ENCODE data around the gene COMMD3. TPM values are rescaled to one million over a fixed set of nuclear protein-coding genes. Genes with fewer than 3 reads are reported as not detected.

The COMMD3 gene
- total RNA-seq, 1 experiment from 2014 or later: 47.7 TPM

DNA sequence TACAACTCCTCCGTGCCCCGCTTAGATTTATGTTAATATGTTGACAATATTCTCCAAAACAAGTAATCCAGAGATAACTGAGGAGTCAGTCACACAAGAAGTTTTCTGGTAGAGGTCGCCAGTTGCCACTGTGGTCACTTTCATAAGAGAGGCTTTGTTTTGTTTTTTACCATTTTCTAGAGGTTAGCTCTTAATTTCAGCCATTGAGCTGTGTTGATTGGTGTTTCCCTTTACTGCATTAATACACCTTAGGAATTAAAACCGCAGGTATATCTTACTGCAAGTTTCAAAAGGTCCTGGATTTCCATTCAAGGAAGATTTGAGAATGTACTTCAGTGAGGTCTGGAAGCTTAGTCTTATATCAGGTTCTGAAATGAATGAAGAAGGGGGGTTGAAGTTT, 8.2 kb downstream of the COMMD3 start:
- peak in 1 of 2 experiments; percentile 28 for DNase-seq
- Histone ChIP-seq H3K36me3 (peaks cover 28% of the 10 kb centered on the region), H3K27ac (no peak overlapping the region), H3K9me3 (replicated peaks) (no peaks in the 10 kb centered on the region), H3K27me3 (peaks cover 6% of the 10 kb centered on the region), H3K4me1 (peaks cover 27% of the 10 kb centered on the region), H3K4me3 (peak overlapping the region; percentile 59)

GRCh38 chr10:22324893-22325271, 8.7 kb downstream of the COMMD3 start:
- Histone ChIP-seq H3K4me3 (peak overlapping the region; percentile 59), H3K27ac (no peak overlapping the region; the same call in 1 of the 2 replicates), H3K27me3 (peaks cover 6% of the 10 kb centered on the region), H3K9me3 (replicated peaks) (no peaks in the 10 kb centered on the region), H3K36me3 (peaks cover 33% of the 10 kb centered on the region), H3K4me1 (peaks cover 22% of the 10 kb centered on the region)
- DNase-seq: no peak

- H3K9me3 ChIP-seq (replicated peaks): no peaks in the 10 kb centered on the region
- peak; percentile 68 to 73 for DNase-seq
- peaks cover 38% of the 10 kb centered on the region for H3K36me3 ChIP-seq
- peaks cover 6% of the 10 kb centered on the region for H3K27me3 ChIP-seq
- H3K4me3 ChIP-seq: peak overlapping the region; percentile 59
- H3K4me1 ChIP-seq: peaks cover 21% of the 10 kb centered on the region
- H3K27ac ChIP-seq: no peak overlapping the region; the same call in 1 of the 2 replicates
Observed at GRCh38 chr10:22325272-22326144, 9.3 kb downstream of the COMMD3 start.

DNA sequence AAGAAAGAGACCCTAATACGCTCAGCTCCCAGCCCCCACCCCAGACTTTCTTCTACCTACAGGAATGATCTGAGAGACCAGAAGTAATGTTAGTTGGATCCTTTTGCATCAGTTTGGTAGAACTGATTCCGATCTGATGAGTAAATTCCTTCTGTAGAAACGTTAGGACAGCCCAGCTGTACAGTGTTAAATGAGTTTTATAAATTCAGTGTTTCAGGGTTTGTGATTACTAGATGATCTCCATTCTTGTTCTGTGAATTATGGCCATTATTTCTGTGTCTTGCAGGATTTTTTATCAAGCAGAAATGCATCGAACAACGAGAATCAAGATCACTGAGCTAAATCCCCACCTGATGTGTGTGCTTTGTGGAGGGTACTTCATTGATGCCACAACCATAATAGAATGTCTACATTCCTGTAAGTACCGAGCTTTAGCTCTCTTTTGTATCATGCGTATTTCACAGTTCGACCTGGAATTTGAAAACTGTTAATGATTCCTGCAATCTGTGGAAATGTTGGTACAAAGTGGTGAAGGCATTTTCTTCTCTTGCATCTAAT, 10.0 kb downstream of the COMMD3 start:
- Histone ChIP-seq H3K27ac (no peak overlapping the region), H3K9me3 (replicated peaks) (no peaks in the 10 kb centered on the region), H3K36me3 (peaks cover 36% of the 10 kb centered on the region), H3K27me3 (peaks cover 6% of the 10 kb centered on the region), H3K4me1 (peaks cover 21% of the 10 kb centered on the region), H3K4me3 (peak overlapping the region; percentile 59)
- no peak for DNase-seq

DNA sequence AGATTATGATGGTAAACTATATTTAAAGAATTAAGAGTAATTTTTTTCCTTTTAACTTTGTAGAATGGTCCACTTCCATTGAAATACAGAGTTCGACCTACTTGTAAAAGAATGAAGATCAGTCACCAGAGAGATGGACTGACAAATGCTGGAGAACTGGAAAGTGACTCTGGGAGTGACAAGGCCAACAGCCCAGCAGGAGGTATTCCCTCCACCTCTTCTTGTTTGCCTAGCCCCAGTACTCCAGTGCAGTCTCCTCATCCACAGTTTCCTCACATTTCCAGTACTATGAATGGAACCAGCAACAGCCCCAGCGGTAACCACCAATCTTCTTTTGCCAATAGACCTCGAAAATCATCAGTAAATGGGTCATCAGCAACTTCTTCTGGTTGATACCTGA, 13.0 kb downstream of the COMMD3 start:
- Histone ChIP-seq H3K4me3 (no peak overlapping the region), H3K9me3 (replicated peaks) (no peaks in the 10 kb centered on the region), H3K27me3 (no peaks in the 10 kb centered on the region), H3K36me3 (peaks cover 36% of the 10 kb centered on the region), H3K4me1 (peaks cover 9% of the 10 kb centered on the region), H3K27ac (no peak overlapping the region)
- DNase-seq: no peak

GRCh38 chr10:22332116-22332692, 16.0 kb downstream of the COMMD3 start:
- Histone ChIP-seq H3K27ac (no peak overlapping the region), H3K27me3 (no peaks in the 10 kb centered on the region), H3K36me3 (peaks cover 30% of the 10 kb centered on the region), H3K9me3 (replicated peaks) (no peaks in the 10 kb centered on the region), H3K4me3 (no peak overlapping the region), H3K4me1 (no peaks in the 10 kb centered on the region)
- no peak for DNase-seq

DNA sequence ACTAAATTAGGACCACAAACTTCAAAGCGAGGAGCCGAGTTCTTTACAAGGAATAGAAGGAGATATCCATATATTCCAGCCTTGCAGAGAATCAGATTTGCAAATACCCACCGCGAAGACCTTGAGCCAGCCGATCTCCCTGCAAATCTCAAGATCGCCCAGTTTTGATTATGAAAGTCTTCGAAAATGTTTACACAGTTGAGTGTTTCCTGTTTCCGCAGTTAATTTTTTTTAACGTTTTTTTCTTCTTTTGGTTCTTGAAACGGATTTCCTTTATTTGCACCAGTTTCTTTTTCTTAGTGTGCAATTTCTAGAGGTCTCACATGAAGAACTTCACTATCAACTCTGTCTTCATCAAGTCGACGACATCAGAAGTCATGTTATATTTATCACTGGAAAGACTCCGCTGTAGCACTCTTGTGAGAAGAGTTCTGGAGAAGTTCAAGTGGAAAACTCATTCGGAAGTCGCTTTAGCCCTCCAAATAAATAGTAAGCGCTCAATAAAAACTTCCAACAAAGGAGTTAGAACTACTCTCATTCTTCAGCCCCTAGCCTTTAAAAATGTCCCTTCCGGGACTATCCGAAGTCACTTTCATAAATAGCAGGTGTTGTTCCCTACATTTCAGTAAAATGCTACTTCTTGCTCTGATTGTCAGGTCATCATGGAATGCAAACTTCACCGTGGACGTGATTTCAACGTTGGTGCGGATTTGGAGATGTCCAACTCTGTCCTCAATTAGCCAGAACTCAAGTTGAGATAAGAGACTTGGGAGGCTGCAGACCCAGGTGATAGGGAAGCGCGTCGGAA, 17.2 kb downstream of the COMMD3 start:
- no peak for DNase-seq

DNA sequence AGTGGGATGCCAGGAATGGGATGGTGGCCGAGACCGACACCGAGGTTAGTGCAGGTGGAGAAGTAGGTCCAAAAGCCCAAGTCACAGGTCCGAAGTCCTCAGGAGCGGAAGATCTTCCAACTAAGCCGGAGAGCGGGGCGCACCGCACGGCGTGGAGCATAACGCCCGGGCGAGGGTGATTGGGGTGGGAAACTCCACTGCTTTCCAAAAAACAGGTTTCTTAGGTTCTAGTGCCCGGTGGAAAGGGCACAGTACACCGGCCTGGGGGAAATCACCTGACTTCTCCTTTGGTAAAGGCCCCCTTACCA, 17.7 kb downstream of the COMMD3 start:
- H3K27me3 ChIP-seq: no peaks in the 10 kb centered on the region
- H3K4me1 ChIP-seq: no peaks in the 10 kb centered on the region
- peaks cover 14% of the 10 kb centered on the region for H3K36me3 ChIP-seq
- H3K4me3 ChIP-seq: no peak overlapping the region
- H3K27ac ChIP-seq: no peak overlapping the region
- no peak for DNase-seq
- no peaks in the 10 kb centered on the region for H3K9me3 ChIP-seq (replicated peaks)

More for the DNA sequence above, 17.2 kb downstream of the COMMD3 start:
- H3K27ac ChIP-seq: no peak overlapping the region
- no peaks in the 10 kb centered on the region for H3K9me3 ChIP-seq (replicated peaks)
- no peaks in the 10 kb centered on the region for H3K4me1 ChIP-seq
- H3K36me3 ChIP-seq: peaks cover 20% of the 10 kb centered on the region
- no peak overlapping the region for H3K4me3 ChIP-seq
- H3K27me3 ChIP-seq: no peaks in the 10 kb centered on the region

DNA sequence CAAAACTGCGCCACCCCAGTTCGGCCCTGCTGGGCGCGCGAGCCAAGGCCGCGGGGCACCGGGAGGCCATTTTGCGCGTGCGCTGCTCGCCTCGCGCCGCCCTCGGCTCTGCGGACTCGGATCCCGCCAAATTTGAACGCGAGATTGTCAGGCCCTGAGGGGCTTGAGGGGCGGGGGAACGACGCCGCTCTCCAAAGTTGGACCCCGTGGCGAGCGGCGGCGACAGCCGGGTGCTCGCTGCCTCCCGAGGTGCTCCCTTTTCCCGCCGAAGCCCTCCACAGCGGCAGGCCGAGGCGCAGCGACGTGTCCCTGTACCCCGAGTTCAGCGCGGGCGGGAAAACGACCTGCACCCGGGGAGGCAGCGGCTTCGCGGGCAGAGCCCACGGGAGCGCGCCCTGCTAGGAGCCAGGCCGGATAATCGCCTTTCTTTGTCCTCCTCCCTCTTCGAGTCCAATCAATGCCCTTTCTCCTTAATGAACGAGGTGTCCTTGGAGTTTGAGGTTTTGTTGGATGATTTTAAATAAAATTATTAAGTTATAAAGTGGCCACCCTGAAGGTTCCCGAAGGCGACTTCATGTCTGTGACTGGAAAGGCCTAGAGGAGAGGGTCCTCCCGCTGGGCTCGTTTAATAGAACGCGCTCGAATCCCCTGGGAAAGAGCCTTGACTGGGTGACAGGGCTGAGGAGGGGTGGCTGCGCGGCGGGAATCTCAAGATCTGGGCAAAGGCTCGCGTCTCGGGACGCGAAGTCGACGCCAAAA, 18.4 kb downstream of the COMMD3 start:
- no peak for DNase-seq
- H3K4me3 ChIP-seq: no peak overlapping the region
- H3K36me3 ChIP-seq: peaks cover 8% of the 10 kb centered on the region
- no peaks in the 10 kb centered on the region for H3K27me3 ChIP-seq
- H3K4me1 ChIP-seq: no peaks in the 10 kb centered on the region
- no peaks in the 10 kb centered on the region for H3K9me3 ChIP-seq (replicated peaks)
- H3K27ac ChIP-seq: no peak overlapping the region

DNA sequence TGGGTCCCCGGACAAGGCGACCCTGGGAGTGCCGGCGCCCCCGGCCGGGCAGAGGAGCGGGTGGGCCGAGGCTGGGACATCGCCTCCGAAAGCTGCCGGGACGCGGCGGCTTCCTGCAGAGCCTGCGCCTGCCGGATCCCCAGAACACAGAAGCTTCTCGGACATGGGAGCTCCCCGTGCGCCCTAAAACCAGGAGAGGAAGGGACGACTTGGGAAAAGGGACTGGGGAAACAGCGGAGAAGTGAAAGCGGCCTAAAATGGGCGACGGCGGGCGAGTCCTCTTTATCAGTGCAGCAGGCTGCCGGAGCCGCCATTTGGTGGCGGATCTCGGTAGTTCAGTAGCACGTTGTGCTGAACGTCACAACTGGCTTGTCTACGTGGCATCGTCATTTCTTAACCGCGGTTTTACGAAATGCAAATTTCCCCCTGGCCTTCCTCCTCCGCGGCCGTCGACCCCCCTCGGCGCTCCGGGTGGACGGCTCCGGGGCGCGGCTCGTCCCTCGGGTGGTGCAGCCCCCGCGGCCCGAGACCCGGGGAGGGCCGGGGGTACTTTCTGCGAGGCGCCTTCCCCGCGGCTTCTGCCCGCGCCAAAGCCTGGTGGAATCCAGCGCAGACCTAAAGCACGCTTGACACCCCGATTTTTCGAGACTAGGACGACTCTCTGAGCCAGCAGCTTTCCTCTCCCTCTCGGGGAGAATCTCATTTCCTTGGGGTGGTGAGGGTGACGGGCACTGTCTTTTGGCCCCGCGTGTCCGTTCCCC, 19.2 kb downstream of the COMMD3 start:
- Histone ChIP-seq H3K4me3 (no peak overlapping the region), H3K27ac (no peak overlapping the region), H3K9me3 (replicated peaks) (no peaks in the 10 kb centered on the region), H3K27me3 (no peaks in the 10 kb centered on the region), H3K36me3 (no peaks in the 10 kb centered on the region; the same call in 1 of the 2 replicates), H3K4me1 (no peaks in the 10 kb centered on the region)
- no peak for DNase-seq

- DNase-seq: no peak
- Histone ChIP-seq H3K4me3 (no peak overlapping the region), H3K27me3 (no peaks in the 10 kb centered on the region), H3K27ac (no peak overlapping the region), H3K36me3 (no peaks in the 10 kb centered on the region), H3K9me3 (replicated peaks) (no peaks in the 10 kb centered on the region), H3K4me1 (peaks cover 3% of the 10 kb centered on the region; the same call in 1 of the 2 replicates)
Observed at GRCh38 chr10:22338185-22338900, 22.2 kb downstream of the COMMD3 start.

GRCh38 chr10:22338931-22339330, 22.7 kb downstream of the COMMD3 start:
- Histone ChIP-seq H3K36me3 (no peaks in the 10 kb centered on the region), H3K27ac (no peak overlapping the region), H3K9me3 (replicated peaks) (no peaks in the 10 kb centered on the region), H3K4me1 (peaks cover 3% of the 10 kb centered on the region; the same call in 1 of the 2 replicates), H3K27me3 (no peaks in the 10 kb centered on the region), H3K4me3 (no peak overlapping the region)
- no peak for DNase-seq

DNA sequence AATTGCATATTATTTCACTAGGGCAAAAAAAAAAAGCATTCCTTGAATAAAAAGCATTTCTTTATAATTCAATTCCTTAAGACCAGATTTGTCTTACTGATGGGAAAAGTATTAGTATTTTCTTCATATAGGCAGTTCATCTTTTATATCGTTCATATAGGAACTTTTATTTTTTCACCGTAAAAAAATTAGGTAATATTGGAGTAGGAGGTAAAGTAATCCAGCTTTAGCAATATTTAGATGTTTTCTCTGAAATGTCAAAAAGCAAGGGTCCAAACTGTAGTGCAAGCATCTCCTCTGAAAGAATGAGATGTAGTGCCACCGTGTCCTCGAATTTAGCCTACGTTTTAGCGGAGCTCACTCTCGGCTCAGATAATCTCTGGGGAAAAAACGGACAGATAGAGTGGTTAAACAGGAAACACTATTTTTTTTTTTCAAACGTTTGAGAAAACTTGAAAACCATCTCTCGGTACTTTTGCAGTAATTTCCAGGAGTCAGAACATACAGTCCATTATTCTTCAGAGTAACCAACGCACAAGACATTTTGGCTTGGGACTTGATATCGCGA, 23.7 kb downstream of the COMMD3 start:
- Histone ChIP-seq H3K27me3 (no peaks in the 10 kb centered on the region), H3K36me3 (no peaks in the 10 kb centered on the region), H3K27ac (peak overlapping the region; percentile 95), H3K4me3 (peak overlapping the region; percentile 96), H3K9me3 (replicated peaks) (no peaks in the 10 kb centered on the region), H3K4me1 (peaks cover 3% of the 10 kb centered on the region; the same call in 1 of the 2 replicates)
- DNase-seq: no peak
